C4-2B (cell line): Measurements from ENCODE around the gene EMILIN1.

Source experiments
- CTCF ChIP-seq: fragments of 450-650 bp; conservative IDR thresholded peaks from 2 replicates; pipeline ENCODE4 v1.5.1; 2017; ENCODE audit warnings: mild to moderate bottlenecking
- ZFX ChIP-seq: fragments of 450-650 bp; IDR thresholded peaks from 2 replicates; pipeline ENCODE4 v1.6.1; 2017

- TF ChIP-seq CTCF (no peak), ZFX (no peak; the same call in 1 of the 2 replicates)
Measured at GRCh38 chr2:27133905-27134780, 55.7 kb downstream of the EMILIN1 start, which contains the start of gene PREB.
